Measurements from ENCODE around the gene NKAIN2.

DNA sequence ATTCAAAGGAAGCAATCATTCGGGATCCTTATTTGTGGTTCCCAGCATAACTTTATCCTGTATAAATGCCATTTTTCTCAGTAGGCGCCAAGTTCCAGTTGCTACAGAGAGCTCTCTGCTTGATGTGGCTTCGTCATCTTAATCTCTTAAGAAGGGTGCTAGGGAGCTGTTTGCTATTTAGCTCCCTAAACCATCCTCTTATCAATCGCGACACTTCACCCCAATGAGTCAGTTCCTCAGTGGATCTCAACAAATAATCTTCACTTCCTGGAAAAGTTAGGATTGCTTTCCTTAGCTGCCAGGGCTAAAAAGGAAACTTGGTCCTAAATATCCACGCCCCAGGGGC is 1.3 kb upstream of the NKAIN2 start:
- TF ChIP-seq ZNF274 (IDR thresholded peaks at IDR 0.05; ENCODE audit: low read length) = no peak
- TF ChIP-seq ZNF274 (tag by site-specific recombination; IDR thresholded peaks at IDR 0.05; ENCODE audit: borderline replicate concordance) = no peak
- TF ChIP-seq, protein P1, sequence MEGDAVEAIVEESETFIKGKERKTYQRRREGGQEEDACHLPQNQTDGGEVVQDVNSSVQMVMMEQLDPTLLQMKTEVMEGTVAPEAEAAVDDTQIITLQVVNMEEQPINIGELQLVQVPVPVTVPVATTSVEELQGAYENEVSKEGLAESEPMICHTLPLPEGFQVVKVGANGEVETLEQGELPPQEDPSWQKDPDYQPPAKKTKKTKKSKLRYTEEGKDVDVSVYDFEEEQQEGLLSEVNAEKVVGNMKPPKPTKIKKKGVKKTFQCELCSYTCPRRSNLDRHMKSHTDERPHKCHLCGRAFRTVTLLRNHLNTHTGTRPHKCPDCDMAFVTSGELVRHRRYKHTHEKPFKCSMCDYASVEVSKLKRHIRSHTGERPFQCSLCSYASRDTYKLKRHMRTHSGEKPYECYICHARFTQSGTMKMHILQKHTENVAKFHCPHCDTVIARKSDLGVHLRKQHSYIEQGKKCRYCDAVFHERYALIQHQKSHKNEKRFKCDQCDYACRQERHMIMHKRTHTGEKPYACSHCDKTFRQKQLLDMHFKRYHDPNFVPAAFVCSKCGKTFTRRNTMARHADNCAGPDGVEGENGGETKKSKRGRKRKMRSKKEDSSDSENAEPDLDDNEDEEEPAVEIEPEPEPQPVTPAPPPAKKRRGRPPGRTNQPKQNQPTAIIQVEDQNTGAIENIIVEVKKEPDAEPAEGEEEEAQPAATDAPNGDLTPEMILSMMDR (tag by site-specific recombination; IDR thresholded peaks at IDR 0.05) = no peak
- TF ChIP-seq ZNF514 (tag by site-specific recombination; IDR thresholded peaks at IDR 0.05) = no peak
- no peak for TF ChIP-seq ZBTB7A (tag by site-specific recombination; IDR thresholded peaks at IDR 0.05; ENCODE audit: low read depth)
- TF ChIP-seq TCF7L2 (IDR thresholded peaks at IDR 0.05; ENCODE audit: borderline replicate concordance, low read depth, low read length) = no peak
- TF ChIP-seq, protein P2, sequence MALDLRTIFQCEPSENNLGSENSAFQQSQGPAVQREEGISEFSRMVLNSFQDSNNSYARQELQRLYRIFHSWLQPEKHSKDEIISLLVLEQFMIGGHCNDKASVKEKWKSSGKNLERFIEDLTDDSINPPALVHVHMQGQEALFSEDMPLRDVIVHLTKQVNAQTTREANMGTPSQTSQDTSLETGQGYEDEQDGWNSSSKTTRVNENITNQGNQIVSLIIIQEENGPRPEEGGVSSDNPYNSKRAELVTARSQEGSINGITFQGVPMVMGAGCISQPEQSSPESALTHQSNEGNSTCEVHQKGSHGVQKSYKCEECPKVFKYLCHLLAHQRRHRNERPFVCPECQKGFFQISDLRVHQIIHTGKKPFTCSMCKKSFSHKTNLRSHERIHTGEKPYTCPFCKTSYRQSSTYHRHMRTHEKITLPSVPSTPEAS (tag by site-specific recombination; IDR thresholded peaks at IDR 0.05) = no peak
- TF ChIP-seq ZNF138 (tag by site-specific recombination; IDR thresholded peaks at IDR 0.05; ENCODE audit: borderline replicate concordance) = no peak
- TF ChIP-seq ZNF677 (tag by site-specific recombination; IDR thresholded peaks at IDR 0.05) = no peak
- no peak for TF ChIP-seq ZNF324 (tag by site-specific recombination; IDR thresholded peaks at IDR 0.05)
